ENCODE results near the gene CAMK2A. TPM values are rescaled to one million over a fixed set of nuclear protein-coding genes. Genes with fewer than 3 reads are reported as not detected.

The CAMK2A gene
- total RNA-seq, 1 donor from 2014 or later = not detected

DNA sequence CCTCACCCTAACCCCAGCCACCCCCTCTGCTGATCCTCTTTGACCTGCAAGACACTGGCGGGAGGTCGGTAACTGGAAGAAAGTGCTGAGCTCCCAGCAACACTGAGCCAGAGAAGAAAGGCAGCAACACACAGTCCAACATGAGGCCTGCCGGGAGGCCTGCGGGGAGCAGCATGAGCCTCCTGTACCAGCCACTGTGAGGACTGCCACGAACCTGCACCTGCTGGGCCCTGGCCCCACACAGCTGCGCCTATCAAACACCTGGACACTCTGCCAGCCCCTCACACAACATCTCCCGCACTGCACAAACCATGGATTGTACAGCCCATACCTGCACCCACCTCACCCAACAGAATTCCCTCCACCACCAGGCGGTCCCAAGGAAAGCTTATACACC lies 18.3 kb downstream of the CAMK2A start:
- Mint-ChIP-seq H3K36me3 (ENCODE audit: low read depth) (no peaks in the 10 kb centered on the region), H3K4me1 (ENCODE audit: low read depth) (peaks cover 11% of the 10 kb centered on the region), H3K9me3 (ENCODE audit: low read depth) (no peaks in the 10 kb centered on the region), H3K4me3 (ENCODE audit: unreplicated experiment) (no peak overlapping the region), H3K27ac (ENCODE audit: unreplicated experiment) (no peak overlapping the region), H3K27me3 (ENCODE audit: low read depth) (no peaks in the 10 kb centered on the region)
- TF ChIP-seq, protein P1, sequence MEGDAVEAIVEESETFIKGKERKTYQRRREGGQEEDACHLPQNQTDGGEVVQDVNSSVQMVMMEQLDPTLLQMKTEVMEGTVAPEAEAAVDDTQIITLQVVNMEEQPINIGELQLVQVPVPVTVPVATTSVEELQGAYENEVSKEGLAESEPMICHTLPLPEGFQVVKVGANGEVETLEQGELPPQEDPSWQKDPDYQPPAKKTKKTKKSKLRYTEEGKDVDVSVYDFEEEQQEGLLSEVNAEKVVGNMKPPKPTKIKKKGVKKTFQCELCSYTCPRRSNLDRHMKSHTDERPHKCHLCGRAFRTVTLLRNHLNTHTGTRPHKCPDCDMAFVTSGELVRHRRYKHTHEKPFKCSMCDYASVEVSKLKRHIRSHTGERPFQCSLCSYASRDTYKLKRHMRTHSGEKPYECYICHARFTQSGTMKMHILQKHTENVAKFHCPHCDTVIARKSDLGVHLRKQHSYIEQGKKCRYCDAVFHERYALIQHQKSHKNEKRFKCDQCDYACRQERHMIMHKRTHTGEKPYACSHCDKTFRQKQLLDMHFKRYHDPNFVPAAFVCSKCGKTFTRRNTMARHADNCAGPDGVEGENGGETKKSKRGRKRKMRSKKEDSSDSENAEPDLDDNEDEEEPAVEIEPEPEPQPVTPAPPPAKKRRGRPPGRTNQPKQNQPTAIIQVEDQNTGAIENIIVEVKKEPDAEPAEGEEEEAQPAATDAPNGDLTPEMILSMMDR (IDR thresholded peaks at IDR 0.05) = no peak
- DNase-seq (ENCODE audit: low spot score) = no peak

DNA sequence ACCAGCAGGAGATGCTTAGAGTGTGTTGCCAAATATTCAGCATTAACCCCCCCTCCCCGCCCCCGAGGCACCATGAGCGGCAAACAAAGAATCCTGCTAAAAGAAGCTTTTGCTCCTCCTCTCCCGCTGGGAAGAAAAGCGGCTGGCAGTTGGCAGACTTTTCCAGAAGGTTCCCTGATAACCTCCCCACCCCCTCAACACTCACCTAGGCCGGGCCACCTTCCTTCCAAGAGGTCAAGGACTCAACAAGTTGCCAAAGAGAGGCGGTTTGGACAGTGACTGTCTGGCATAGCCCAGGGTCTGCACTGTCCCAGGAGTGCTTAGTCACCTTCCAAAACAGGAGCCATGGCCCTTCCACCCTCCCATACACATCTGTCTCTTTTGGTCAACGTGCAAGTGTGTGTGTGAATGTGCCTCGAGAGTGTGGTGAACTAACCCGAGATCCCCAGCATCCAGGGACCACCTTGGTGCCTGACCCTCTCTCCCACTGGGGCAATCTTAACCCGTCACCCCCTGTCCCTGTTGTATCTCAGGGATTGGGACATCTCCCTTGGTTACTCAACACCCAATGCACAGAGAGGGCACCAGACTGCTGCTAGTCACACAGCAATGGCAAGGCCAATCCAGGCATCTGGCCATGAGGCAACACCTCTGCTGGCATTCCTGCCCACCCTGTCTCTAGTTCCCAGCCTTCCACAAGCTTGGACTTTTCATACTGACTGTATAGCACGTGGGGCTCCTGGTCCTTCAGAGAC lies 18.9 kb downstream of the CAMK2A start:
- no peak overlapping the region for H3K27ac Mint-ChIP-seq (ENCODE audit: unreplicated experiment)
- no peak overlapping the region for H3K4me3 Mint-ChIP-seq (ENCODE audit: unreplicated experiment)
- peaks cover 11% of the 10 kb centered on the region for H3K4me1 Mint-ChIP-seq (ENCODE audit: low read depth)

DNA sequence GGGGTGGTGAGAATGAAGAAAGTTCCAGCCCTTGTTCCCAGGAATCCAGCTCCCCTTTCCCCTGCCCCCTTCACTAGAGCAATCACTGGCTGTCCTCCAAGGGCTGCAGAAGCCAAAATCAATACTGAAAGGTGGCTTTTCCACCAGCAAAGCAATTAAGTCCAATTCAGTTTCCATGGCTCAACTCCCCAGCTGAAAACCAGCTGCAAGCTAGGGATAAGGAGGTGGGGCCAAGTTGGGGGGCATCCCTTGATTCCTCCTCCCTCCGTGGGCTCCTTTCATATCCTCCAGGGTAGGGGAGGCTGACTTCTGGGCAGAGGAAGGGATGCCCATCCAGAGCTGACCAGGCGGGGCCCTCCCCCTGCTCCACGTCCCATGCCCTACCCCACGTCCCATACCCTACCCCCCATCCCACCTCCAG lies 22.7 kb downstream of the CAMK2A start:
- TF ChIP-seq, protein P1 (IDR thresholded peaks at IDR 0.05) = no peak
- Mint-ChIP-seq H3K36me3 (ENCODE audit: low read depth) (no peaks in the 10 kb centered on the region), H3K4me3 (ENCODE audit: unreplicated experiment) (no peak overlapping the region), H3K4me1 (ENCODE audit: low read depth) (peaks cover 29% of the 10 kb centered on the region), H3K9me3 (ENCODE audit: low read depth) (no peaks in the 10 kb centered on the region), H3K27me3 (ENCODE audit: low read depth) (no peaks in the 10 kb centered on the region), H3K27ac (ENCODE audit: unreplicated experiment) (no peak overlapping the region)
- DNase-seq (ENCODE audit: low spot score) = no peak

More for the DNA sequence above, 18.9 kb downstream of the CAMK2A start:
- Mint-ChIP-seq H3K36me3 (ENCODE audit: low read depth) (no peaks in the 10 kb centered on the region), H3K9me3 (ENCODE audit: low read depth) (no peaks in the 10 kb centered on the region), H3K27me3 (ENCODE audit: low read depth) (no peaks in the 10 kb centered on the region)
- TF ChIP-seq, protein P1 (IDR thresholded peaks at IDR 0.05) = no peak
- no peak for DNase-seq (ENCODE audit: low spot score)

DNA sequence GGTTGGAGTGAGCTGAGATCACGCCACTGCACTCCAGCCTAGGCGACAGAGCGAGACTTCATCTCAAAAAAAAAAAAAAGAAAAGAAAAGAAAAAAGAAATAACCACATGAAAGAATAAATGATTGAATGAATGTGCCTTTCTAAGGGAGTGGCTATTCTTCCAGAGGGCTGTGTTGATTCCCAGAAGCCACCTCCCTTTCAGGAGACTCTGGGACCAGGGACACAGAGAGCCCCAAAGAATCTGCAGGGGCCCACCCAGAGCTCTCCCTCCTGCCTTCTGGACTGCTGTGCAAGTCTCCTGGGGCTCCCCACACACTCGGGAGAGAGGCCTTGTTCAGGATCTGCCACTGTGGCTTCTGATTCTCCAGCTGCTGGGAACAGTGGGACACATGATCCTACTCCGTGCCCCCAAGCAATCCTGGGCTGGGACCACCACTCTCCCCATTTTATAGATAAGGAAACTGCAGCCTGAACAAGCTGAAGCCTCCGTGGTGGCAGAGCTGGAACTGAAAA lies 23.6 kb downstream of the CAMK2A start:
- H3K9me3 Mint-ChIP-seq (ENCODE audit: low read depth) = no peaks in the 10 kb centered on the region
- no peak overlapping the region for H3K27ac Mint-ChIP-seq (ENCODE audit: unreplicated experiment)
- no peaks in the 10 kb centered on the region for H3K36me3 Mint-ChIP-seq (ENCODE audit: low read depth)
- no peak for DNase-seq (ENCODE audit: low spot score)
- TF ChIP-seq, protein P1 (IDR thresholded peaks at IDR 0.05) = no peak
- no peak overlapping the region for H3K4me3 Mint-ChIP-seq (ENCODE audit: unreplicated experiment)
- H3K4me1 Mint-ChIP-seq (ENCODE audit: low read depth) = peaks cover 29% of the 10 kb centered on the region
- no peaks in the 10 kb centered on the region for H3K27me3 Mint-ChIP-seq (ENCODE audit: low read depth)

DNA sequence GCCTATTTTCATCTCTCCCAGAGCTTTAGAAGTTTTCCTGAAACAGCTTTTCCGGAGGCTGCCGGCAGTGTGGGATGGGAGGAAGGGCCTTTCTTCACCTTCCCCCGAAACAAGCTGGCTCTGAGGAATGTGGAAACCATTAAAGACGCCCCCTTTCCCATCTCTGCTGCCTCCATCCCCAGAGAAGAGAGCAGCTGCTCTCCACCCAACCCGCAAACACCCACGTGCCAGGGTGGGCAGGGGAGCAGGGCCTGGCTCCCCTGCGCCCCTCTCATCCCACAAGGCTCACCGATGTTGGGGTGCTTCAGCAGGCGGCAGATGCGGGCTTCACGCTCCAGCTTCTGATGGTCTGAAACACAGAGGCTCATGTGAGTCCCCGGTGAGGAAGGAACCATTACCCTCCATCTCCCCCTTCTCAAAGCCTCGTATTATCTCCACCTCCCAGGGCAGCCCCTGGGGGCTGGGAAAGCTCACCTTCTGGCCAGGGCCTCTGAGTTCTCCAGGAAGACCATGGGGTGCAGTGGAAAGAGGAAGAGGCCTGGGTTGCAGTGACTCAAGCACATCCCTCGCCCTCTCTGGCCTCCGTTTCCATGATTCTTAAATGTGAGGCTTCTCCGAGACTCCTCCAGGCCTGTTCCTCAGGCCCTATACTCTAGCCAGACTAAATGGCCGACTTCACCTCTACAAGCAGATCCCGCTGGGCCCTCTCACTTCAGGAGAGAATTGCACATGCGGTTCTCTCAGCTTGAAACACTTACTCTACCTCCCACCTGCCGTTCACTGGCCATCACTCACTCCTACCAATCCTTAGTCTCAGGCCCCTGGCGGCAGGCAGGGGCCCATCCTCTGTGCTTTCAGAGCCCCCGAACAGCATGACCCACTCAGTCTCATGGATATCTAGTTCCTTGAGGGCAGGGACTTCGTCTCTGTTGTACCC lies 24.6 kb downstream of the CAMK2A start:
- Mint-ChIP-seq H3K9me3 (ENCODE audit: low read depth) (no peaks in the 10 kb centered on the region), H3K27ac (ENCODE audit: unreplicated experiment) (no peak overlapping the region), H3K36me3 (ENCODE audit: low read depth) (no peaks in the 10 kb centered on the region), H3K4me1 (ENCODE audit: low read depth) (peaks cover 25% of the 10 kb centered on the region), H3K4me3 (ENCODE audit: unreplicated experiment) (no peak overlapping the region), H3K27me3 (ENCODE audit: low read depth) (no peaks in the 10 kb centered on the region)
- TF ChIP-seq, protein P1 (IDR thresholded peaks at IDR 0.05) = no peak
- DNase-seq (ENCODE audit: low spot score) = no peak

Data from chondrocyte (in vitro differentiated cells).